ENCODE data around the gene ULK4.

DNA sequence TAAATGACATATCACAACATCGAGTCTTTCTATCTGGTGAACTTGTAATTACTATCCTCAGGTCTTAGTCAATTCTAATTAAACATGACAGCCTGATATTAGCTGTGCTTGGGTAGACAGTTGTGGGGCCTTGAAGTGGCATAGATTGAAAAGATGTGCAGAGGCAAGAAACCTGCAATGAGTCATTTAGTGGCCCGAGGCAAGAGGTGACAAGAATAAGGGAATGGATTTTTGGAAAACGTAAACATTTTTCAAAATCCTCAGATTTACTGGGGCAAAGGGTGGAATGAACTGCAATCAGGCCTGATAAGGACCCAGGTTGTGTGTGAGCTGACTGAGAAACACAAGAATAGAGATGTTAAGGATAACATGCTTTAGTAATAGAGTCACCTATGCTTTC, 29.5 kb upstream of the ULK4 start:
- TF ChIP-seq POLR2A (IDR thresholded peaks at IDR 0.05): no peak
- TF ChIP-seq, protein P1, sequence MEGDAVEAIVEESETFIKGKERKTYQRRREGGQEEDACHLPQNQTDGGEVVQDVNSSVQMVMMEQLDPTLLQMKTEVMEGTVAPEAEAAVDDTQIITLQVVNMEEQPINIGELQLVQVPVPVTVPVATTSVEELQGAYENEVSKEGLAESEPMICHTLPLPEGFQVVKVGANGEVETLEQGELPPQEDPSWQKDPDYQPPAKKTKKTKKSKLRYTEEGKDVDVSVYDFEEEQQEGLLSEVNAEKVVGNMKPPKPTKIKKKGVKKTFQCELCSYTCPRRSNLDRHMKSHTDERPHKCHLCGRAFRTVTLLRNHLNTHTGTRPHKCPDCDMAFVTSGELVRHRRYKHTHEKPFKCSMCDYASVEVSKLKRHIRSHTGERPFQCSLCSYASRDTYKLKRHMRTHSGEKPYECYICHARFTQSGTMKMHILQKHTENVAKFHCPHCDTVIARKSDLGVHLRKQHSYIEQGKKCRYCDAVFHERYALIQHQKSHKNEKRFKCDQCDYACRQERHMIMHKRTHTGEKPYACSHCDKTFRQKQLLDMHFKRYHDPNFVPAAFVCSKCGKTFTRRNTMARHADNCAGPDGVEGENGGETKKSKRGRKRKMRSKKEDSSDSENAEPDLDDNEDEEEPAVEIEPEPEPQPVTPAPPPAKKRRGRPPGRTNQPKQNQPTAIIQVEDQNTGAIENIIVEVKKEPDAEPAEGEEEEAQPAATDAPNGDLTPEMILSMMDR (IDR thresholded peaks at IDR 0.05 in 4 of 5, conservative IDR thresholded peaks at IDR 0.05 in 1 of 5): no peak

Measured in gastrocnemius medialis (tissue), 4 donors.